ENCODE measurements around the gene EEF1AKMT1.
"Not testable (repeated sequence)": the region's sequence is repeated elsewhere in the genome, so short reads cannot be mapped to it uniquely, and the experiment has no call there.

The EEF1AKMT1 gene

DNA sequence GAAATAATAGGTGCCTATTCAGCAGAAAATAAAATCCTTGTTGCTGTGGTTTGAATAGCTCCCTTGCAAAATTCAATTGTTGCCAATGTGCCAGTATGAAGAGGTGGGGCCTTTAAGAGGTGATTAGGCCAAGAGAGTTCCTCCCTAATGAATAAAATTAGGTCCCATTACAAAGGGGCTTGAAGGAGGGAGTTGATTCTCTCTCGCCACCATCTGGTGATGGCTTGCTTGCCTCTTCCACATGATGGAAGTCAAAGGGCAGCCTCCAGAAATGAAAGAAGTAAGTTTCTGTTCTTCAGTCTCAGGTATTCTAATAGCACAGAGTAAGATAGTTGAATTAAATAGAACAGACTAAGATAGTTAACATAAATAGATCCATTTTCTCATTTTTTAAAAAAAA, 3.0 kb upstream of the EEF1AKMT1 start:
- no peak for DNase-seq (ENCODE audit: low read depth, low spot score)

DNA sequence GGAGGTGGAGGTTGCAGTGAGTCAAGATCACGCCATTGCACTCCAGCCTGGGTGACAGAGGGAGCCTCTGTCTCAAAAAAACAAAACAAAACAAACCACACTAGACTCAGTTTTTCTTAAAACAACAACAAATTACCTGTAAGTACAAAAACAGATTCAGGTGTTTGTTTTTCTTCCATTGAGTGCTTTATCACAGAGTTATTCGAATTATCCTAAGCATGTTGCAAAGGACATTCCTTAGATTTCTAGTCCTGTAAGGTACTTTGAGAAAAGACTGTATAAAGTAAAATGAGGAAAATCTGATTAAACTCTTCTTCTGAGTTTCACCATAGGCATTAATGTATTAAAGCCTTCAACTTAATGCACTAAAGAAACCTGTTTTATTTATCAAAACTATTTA, 2.2 kb upstream of the EEF1AKMT1 start:
- no peak for DNase-seq (ENCODE audit: low read depth, low spot score)

DNA sequence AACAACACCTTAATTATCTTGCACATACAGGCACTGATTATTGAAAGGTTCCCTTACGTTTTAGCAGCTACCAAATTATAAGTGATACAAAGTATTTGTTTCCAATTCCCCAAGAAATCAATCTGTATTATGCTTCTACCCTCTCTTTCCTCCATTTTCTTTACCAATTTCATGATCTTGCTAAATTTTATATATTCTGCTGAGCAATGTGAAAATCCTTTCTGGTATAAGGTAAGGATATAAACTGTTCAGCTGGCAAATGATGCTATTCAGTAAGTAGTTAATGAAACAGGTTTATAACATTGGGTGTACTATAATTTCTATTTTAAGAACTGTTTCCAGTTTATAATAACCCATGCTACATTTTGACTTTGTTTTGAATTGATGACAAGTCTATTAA, 985 bp upstream of the EEF1AKMT1 start:
- no peak for DNase-seq (ENCODE audit: low read depth, low spot score)

- DNase-seq (ENCODE audit: low read depth, low spot score): no peak
Measured at GRCh38 chr13:20772401-20773131, 1.2 kb downstream of the EEF1AKMT1 start.

GRCh38 chr13:20769834-20770233, 3.9 kb downstream of the EEF1AKMT1 start:
- DNase-seq (ENCODE audit: low read depth, low spot score): no peak

DNA sequence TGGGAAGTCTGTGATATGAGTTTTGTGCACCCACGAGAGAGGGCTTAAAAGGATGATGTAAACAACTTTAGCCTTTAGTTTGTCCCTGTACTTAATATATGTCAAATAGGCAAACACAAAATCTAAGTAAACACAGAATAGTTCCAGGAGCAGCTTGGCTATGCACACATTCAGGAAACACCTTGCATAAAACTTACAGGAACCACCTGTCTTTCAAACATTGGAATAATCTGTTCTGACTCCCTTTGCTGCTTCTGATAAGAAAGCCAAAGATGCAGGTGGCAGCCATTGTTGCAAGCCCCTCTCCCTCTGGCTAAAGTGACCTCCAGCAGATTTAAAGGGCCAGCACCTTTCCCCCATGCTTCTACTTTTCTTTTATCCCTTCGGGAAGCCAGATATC, 4.7 kb downstream of the EEF1AKMT1 start:
- no peak for DNase-seq (ENCODE audit: low read depth, low spot score)

- DNase-seq (ENCODE audit: low read depth, low spot score): no peak
Measured at GRCh38 chr13:20767309-20767943, 6.3 kb downstream of the EEF1AKMT1 start.

DNA sequence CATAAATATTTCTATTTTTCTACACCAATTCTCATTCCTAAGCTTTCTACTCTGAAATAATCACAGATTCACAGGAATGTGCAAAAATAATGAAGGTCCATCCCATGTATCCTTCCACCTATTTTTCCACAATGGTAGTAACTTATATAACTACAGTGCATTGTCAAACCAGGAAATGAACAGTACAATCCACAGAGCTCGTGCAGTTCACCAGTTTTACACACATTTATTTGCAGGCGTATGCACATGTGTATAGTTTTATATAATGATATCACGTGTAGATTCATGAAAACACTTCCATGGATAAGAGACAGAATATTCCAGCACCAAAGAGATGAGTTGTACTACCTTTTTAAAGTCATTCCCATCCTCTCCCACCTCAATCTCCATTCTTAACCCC, 12.9 kb downstream of the EEF1AKMT1 start:
- no peak for DNase-seq (ENCODE audit: low read depth, low spot score)

GRCh38 chr13:20754009-20754408, 19.8 kb downstream of the EEF1AKMT1 start:
- no peak for DNase-seq (ENCODE audit: low read depth, low spot score)

DNA sequence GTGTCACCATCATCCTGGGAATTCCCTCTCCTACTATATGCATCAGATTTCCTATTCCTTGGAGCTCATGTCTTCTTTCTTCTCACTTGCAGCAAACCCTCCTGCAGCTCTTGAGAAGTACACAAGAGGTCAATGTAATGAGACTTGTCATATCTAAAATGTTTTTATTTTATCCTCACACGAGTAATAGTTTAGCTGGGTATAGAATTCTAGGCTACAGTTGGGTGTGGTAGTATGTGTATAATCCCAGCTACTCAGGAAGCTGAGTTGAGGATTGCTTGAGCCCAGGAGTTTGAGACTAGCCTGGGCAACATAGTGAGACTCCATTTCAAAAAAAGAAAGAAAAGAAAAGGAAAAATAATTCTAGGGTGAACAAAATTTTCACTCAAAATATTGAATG, 24.4 kb downstream of the EEF1AKMT1 start:
- DNase-seq (ENCODE audit: low read depth, low spot score): no peak

DNA sequence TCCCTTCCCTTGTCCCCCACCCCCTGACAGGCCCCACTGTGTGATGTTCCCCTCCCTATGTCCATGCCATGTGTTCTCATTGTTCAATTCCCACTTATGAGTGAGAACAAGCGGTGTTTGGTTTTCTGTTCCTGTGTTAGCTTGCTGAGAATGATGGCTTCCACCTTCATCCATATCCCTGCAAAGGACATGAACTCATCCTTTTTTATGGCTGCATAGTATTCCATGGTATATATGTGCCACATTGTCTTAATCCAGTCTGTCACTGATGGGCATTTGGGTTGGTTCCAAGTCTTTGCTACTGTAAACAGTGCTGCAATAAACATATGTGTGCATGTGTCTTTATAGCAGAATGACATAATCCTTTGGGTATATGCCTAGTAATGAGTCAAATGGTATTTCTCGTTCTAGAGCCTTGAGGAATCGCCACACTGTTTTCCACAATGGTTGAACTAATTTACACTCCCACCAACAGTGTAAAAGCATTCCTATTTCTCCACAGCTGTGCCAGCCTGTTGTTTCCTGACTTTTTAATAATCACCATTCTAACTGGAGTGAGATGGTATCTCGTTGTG, 29.8 kb downstream of the EEF1AKMT1 start:
- DNase-seq (ENCODE audit: low read depth, low spot score): not testable (repeated sequence)

GRCh38 chr13:20740021-20740420, 33.7 kb downstream of the EEF1AKMT1 start:
- DNase-seq (ENCODE audit: low read depth, low spot score): no peak

DNA sequence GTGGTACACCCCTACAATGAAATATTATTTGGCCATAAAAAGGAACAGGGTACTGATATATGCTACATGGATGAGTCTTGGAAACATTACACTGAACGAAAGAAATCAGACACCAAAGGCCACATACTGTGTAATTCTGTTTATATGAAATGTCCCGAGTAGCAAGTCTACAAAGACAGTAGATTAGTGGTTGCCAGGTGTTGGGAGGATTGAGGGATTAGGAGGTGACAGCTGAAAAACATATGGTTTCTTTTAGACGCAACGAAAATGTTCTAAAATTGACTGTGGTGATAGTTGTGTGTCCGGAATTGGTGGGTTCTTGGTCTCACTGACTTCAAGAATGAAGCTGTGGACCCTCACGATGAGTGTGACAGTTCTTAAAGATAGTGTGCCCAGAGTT, 35.1 kb downstream of the EEF1AKMT1 start:
- no peak for DNase-seq (ENCODE audit: low read depth, low spot score)

- DNase-seq (ENCODE audit: low read depth, low spot score): no peak
Measured at GRCh38 chr13:20729633-20730585, 43.9 kb downstream of the EEF1AKMT1 start.

DNA sequence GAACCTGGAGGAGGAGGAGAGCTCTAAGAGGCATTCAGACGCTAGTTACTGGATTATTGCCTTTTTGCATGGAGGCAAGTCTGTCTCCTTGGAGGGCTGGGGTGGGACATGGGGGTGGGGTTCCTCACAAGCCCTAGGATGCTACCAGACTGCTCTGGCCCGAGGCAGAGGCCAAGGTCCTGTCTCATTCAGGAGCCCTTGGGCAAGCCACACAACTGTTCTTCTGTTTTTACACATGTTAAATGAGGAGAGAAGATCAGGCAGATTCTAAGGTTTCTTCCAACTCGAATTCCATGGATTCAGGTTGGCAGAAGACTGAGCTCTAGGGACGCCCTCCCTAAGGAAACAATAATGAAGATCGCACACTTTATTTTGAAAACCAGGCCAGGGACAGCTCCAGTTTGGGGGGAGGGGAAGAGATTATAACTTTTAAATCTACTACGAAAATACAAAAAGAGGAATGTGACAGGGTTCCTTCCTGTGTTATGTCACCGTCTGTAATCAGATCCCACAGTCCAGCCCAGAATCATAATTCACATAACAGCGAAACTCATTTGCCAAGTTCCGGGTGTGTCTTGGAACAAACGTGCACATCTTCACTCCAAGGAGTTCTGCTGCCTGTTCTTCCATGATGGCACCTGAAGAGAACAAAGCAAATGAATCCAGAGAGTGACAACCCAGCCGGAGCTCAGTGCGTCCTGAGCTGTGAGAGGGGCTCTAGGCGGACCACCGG, 45.0 kb downstream of the EEF1AKMT1 start:
- DNase-seq (ENCODE audit: low read depth, low spot score): no peak

DNA sequence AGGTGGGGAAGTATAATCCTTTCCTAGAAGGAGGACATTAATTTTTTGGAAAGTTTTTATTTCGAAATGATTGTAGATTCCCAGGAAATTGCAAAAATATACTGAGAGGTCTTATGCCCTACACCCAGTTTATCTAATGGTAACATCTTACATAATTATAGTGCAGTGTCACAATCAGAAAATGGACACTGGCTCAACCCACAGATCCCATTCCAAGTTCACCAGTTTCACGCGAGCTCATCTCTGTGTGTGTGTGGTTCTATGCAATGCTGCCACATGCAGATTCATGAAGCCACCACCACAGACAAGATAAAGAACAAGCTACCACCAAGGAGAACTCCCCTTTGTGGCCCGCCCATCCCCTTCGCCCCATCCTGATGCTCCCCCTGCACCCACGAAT, 45.9 kb downstream of the EEF1AKMT1 start:
- DNase-seq (ENCODE audit: low read depth, low spot score): no peak

DNA sequence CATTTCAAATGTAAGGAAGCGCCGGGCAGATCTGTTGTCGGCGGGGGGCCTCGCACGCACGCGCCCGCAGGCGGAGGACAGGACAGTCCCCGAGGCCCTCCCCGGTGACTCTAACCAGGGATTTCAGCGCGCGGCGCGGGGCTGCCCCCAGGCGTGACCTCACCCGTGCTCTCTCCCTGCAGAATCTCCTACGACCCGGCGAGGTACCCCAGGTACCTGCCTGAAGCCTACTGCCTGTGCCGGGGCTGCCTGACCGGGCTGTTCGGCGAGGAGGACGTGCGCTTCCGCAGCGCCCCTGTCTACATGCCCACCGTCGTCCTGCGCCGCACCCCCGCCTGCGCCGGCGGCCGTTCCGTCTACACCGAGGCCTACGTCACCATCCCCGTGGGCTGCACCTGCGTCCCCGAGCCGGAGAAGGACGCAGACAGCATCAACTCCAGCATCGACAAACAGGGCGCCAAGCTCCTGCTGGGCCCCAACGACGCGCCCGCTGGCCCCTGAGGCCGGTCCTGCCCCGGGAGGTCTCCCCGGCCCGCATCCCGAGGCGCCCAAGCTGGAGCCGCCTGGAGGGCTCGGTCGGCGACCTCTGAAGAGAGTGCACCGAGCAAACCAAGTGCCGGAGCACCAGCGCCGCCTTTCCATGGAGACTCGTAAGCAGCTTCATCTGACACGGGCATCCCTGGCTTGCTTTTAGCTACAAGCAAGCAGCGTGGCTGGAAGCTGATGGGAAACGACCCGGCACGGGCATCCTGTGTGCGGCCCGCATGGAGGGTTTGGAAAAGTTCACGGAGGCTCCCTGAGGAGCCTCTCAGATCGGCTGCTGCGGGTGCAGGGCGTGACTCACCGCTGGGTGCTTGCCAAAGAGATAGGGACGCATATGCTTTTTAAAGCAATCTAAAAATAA, 52.1 kb downstream of the EEF1AKMT1 start:
- no peak for DNase-seq (ENCODE audit: low read depth, low spot score)

DNA sequence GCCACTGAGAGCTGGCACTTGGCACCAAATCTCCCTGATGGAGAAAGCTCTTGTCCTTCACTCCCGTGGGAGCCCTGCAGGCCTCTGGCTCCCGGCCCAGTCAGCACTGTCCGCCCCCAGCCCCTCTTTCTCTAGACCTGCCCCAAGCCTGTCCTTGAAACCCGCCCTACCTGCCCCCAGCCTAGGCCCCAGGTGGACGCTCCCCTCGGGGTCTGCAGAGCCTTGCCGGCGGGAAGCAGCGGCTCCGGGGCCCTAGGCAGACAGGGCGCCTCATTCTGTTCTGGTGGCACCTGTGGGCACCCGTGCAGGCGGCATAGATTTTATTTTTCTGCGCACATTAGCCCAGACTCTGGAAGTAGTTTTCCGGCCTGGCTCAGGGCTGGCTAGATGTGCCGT, 52.7 kb downstream of the EEF1AKMT1 start:
- no peak for DNase-seq (ENCODE audit: low read depth, low spot score)

GRCh38 chr13:20720499-20720898, 53.3 kb downstream of the EEF1AKMT1 start:
- DNase-seq (ENCODE audit: low read depth, low spot score): no peak

- DNase-seq (ENCODE audit: low read depth, low spot score): no peak
Measured at GRCh38 chr13:20719783-20720182, 54.0 kb downstream of the EEF1AKMT1 start.
